NCI-H1105 treated with DMSO at 0.1 percent for 48 hours (cell line): ENCODE data around the gene OSBPL8.

ENCODE experiments used
- DNase-seq: peaks from one replicate; lab custom pipeline; 2025; lab: John Stamatoyannopoulos, UW

OSBPL8 gene

DNA sequence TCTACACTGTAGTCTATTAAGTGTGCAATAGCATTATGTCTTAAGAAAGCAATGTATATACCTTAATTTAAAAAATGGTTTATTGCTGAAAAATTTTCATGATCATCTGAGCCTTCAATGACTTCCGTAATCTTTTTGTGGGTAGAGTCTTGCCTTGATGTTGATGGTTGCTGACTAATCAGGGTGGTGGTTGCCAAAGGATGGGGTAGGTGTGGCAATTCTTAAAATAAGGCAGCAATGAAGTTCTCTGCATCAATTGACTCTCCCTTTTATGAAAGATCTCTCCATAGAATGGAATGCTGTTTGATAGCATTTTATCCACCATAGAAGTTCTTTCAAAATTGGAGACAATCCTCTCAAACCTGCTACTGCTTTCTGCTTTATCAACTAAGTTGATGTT, 252.5 kb downstream of the OSBPL8 start:
- DNase-seq = no peak

- DNase-seq = no peak
Measured at GRCh38 chr12:76303989-76304460, 255.5 kb downstream of the OSBPL8 start.

GRCh38 chr12:76303365-76303764, 256.2 kb downstream of the OSBPL8 start:
- no peak for DNase-seq
